AG09319 (cell line): ENCODE results near the gene PIGW.

Experiments used
- DNase-seq: peaks from one replicate; pipeline ENCODE4 v3.0.0-alpha.2; 2010; ENCODE audit warnings: low read depth; ENCODE audit errors: extremely low read depth
- CTCF ChIP-seq: IDR thresholded peaks from 2 replicates; pipeline ENCODE4 v1.5.1; 2011; ENCODE audit warnings: low read depth, mild to moderate bottlenecking, inconsistent platforms, low read length, moderate library complexity

PIGW gene

GRCh38 chr17:36546418-36547093, 11.8 kb downstream of the PIGW start:
- no peak for DNase-seq
- TF ChIP-seq CTCF, result no peak

- no peak for DNase-seq
- no peak for TF ChIP-seq CTCF
These were observed 13.0 kb downstream of the PIGW start for GRCh38 chr17:36547776-36548175.

GRCh38 chr17:36550491-36551417, 16.0 kb downstream of the PIGW start:
- TF ChIP-seq CTCF, result no peak
- no peak for DNase-seq

DNA sequence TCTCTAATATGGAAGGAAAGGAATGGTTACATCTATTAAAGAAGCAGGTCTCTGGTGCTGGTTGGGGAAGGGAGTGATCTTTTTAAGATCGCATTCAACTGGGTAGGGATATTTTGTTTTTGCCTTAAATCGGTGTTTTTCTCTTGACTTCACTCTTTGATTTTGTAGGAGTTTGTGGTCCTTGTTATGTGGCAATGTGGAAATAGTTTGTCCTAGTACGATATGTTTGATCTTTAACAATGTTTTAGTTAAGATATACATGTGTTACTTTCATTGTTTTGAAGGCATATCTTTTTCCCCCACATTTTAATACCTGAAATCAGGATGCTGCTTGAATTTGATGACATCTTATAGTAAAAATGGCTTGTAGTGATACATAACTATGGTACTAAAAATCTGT, 18.7 kb downstream of the PIGW start:
- DNase-seq, result no peak
- no peak for TF ChIP-seq CTCF

- no peak for DNase-seq
- TF ChIP-seq CTCF, result no peak
These were observed 31.3 kb downstream of the PIGW start for GRCh38 chr17:36566081-36566480.

- TF ChIP-seq CTCF, result no peak
- DNase-seq, result no peak
These were observed 40.2 kb downstream of the PIGW start for GRCh38 chr17:36575028-36575427.

DNA sequence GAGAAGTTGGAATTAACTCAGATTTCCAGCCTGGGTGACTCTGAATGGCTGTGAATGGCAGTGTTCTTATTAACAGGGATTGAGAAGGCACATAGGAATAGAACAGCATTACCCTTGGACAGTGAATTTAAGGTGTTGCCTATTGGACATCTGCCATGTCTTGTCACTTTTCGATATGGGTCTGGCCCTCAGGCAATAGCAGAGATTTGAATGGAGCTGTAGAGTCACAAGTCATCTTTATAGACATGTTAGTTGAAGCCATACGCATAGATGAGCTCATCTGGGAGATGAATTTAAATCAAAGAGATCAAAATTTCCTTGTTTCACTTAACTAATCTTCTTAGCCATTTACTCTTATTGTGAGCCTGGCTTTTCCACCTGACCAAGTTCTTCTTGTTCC, 42.0 kb downstream of the PIGW start:
- no peak for TF ChIP-seq CTCF
- DNase-seq, result no peak
